ENCODE results near the gene CTSE. TPM values are rescaled to one million over a fixed set of nuclear protein-coding genes. Genes with fewer than 3 reads are reported as not detected.

The CTSE gene
- total and polyA plus RNA-seq, 2 of the 8 experiments (the other 6 are each of a cell fraction or from before 2014, with no cell fraction given), result 0.03 TPM; not detected in 1

GRCh38 chr1:205959789-205960188 lies 63.9 kb downstream of the CTSE start (continued):
- no peak for TF ChIP-seq CHD7 (IDR thresholded peaks at IDR 0.05; ENCODE audit: insufficient replicate concordance, low read length)

Data from H1 (cell line).